Renal pelvis (tissue), 4 donors: ENCODE results near the gene ABCG4. TPM values are rescaled to one million over a fixed set of nuclear protein-coding genes. Genes with fewer than 3 reads are reported as not detected.
"Not testable (repeated sequence)": the region's sequence is repeated elsewhere in the genome, so short reads cannot be mapped to it uniquely, and the experiment has no call there.

Source experiments
- DNase-seq: peaks from one replicate; pipeline ENCODE4 v3.0.0-alpha.2; 2013
- polyA plus RNA-seq, 3 donors: library from polyadenylated mRNA; unstranded; fragments of 120-200 nt; gene quantifications; one replicate each; pipeline ENCODE4 v1.2.1, GENCODE V29; 2013; ENCODE audit not compliant: insufficient read length in 3 of 3

Gene ABCG4
- polyA plus RNA-seq, 3 donors: 0.70 to 1.4 (median 0.92) TPM

DNA sequence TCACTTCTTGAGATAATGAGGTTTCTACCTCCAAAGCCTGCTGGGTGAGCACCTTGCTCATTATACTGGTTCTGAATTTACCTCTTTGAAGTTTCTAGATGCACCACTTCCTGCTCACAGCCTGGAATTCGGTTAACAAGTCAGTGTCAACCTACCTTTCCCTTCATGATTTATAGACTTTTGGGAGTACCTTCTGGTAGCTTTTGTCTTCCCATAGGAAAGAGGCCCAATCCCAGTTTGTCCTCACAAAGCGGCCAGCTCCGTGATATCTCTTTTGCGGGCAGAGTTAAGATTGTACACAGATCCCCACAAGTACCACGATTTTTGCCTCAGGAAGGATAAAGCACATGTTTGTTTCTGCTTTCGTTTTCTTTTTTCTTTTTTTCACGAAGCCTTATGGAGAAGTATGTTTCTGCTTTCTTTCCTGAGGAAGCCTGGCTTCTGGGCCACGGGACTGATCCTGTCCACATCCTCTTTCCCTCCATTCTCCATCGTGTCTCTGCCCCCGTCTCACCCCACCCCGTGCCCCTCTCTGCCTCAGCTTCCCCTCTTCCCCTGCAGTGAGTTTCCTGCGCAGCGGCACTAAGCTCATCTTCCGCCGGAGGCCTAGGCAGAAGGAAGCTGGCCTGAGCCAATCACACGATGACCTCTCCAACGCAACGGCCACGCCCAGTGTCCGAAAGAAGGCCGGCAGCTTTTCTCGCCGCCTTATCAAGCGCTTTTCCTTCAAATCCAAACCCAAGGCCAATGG is 33.2 kb upstream of the ABCG4 start:
- DNase-seq: no peak

DNA sequence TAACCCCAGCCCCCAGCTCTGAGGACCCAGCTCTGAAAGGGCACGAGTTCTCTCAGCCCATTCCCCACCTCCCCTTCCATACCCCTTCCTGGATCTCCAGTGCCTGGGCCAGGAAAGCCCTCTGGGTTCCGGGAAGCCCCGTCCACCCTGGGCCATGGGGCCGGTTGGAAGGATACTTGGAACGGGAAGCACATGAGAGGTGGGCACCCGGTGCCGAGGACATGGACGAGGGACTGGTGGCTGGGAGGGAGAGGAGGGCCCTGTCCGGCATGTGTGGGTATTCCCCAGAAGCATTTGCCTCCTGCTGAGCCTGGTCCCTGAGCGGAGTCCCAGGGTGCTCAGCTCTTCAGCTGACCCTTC is 32.6 kb upstream of the ABCG4 start:
- DNase-seq: no peak

DNA sequence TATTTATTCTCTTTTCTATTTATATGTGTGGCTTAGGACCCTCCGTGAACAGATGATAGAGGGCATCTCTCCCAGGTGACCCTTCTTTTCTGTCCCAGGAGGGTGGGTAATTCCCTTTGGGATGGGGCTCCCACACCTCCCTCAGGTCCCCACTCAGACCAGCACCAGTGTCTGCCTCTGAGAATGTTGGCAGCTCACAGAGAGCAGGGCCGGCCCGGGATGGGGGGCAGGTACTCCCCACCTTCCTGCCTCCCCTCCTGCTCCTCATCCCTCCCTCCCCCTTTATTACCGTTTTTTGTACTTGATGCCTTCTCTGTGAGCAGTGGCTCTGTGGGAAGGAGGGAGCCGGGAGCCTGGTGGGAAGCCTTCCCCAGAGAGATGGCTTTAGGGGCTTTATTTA is 32.3 kb upstream of the ABCG4 start:
- DNase-seq: no peak

DNA sequence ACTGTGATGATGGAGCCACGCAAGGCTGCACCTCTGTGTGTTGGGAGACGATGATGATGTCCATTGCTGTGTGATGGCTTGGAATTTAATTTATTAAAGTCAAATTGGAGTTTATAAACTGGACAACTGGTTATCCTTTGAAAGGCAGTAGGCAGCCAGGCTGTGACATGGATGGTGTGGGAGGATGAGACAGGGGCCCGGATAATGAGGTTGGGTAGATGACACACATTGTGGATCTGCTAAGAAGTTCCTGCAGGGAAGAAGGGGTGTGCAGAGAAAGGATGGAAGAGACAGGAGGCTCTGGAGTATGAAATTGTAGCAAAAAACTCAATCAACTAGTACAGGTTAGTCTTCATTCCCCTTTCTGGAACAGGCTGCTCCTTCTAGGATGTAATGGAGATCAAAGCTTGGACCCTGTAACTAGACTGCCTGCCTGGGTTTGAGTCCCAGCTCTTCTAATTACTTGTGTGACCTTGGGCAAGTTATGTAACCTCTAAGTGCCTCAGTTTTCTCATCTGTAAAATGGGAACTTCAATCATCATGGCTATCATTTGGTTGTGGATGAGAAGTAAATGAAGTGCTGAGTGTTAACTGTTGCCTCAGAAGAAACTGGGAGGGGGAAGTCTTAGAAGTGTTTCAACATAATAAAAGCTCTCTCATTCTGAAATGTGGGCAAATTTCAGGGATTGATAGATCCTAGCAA is 31.7 kb upstream of the ABCG4 start:
- no peak for DNase-seq

DNA sequence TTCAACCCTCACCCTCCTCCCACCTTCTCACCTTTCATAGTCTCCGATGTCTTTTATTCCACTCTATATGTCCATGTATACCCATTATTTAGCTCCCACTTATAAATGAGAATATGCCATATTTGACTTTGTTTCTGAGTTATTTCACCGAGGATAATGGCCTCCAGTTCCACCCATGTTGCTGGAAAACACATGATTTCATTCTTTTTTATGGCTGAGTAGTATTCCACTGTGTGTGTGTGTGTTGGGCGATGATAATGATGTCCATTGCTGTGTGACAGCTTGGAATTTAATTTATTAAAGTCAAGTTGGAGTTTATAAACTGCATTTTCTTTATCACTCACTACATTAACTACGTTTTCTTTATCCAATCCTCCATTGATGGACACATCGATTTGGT is 30.6 kb upstream of the ABCG4 start:
- DNase-seq: no peak

DNA sequence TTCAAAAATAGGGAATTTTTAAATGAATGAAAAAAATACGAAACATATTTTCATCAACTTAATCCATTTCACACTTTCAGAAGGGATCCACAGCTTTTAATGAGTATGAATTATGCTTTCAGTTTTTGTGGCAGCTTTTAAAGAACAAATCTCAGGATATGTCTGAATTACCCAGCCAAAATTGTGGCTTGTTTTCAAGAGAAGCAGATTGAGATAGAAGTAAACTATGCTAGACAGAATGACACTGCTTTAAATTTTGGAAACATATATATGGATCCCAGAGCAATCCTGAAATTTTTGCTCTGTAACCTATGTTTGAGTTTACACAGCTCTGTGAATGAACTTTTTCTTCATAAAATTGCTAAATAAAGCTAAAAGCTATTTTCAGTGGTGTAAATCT is 29.9 kb upstream of the ABCG4 start:
- no peak for DNase-seq

DNA sequence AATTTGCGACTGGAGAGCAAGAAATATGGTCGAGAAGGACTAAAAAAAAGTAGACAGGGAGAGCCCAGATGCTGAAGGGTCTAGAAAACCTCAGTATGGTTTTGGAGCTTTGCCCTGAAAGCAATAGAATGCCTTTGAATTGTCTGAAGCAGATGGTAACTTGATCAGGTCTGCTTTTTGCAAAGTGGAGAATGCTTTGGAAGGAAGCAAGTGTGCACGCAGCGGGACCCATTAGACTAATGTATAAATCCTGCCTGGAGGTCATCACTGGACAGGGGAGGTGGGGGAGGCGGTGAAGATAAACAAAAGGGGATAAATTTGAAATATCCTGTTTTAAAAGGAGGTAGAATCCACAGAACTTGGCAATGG is 28.2 kb upstream of the ABCG4 start:
- DNase-seq: peak; percentile 76

DNA sequence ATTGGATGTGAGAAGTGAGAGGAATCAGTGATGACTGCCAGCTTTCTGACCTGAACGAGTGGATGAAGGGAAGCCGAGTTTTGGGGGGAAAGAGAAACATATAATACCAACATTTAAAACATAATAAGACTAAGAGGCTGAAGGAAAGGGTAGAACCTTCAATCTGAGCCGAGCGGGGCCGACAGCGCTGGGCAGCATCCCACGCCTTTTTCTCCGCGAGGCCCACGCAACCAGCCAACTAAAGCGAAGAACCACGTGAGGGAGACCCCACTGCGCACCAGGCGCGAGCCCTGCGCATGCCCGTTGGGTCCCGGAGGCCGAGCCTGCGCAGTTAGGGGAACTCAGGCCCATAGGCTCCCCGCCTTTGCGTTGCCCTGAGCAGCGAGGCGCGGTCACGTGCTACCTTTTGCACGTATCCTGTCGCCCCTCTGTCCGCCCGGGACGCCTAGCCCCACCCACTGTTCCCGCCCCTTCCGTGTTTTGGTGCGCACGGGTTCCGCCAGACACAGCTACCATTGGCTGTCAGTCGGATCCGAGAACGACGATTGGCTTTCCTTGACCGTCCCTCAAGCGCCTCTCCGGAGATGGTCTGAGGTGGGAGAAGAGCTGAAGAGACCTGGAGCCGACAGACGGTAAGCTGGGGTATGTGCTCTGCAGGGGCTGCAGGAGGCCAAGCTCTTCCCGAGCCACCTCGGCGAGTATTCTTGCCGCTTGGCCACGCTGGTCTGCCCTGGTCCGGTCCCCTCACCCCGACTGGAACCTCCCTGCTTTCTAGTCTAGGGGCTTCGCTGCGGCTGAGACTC is 27.6 kb upstream of the ABCG4 start, which contains the start of gene HINFP:
Gene HINFP, plus strand, starts transcription at position 573 of the 803 bp plus-strand sequence. CDS start 5,365 bp downstream, outside the sequence.
- DNase-seq: peak; percentile 99

DNA sequence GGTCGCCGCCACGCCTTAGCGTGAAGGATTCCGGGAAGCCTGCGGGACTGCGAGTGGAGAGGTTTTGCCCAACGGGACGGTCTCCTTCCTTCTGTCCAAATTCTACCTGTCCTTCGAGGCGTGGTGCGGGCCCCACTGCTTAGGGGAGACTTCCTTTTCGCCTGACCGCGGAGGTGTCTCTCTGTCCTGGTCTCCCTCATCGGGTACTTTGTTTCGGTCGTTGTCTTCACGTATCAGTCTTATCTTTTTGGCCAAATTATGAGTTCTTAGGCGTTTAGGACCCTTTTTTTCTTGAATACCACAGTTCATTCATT is 27.1 kb upstream of the ABCG4 start:
- DNase-seq: no peak

DNA sequence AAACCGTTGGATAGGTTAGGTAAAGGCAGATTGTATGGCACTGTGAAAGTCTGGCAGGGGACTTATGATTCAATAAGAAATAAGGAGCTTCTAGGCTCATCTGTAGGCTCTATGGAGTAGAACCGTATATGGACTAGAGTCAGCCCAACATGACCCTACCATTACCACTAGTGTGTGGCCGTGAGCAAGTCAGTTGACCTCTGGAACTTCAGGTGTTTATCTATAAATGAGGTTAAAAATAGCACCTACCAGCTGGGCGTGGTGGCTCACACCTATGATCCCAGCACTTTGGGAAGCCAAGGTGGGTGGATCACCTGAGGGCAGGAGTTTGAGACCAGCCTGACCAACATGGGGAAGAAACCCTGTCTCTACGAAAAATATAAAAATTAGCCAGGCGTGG is 23.0 kb upstream of the ABCG4 start:
- no peak for DNase-seq

DNA sequence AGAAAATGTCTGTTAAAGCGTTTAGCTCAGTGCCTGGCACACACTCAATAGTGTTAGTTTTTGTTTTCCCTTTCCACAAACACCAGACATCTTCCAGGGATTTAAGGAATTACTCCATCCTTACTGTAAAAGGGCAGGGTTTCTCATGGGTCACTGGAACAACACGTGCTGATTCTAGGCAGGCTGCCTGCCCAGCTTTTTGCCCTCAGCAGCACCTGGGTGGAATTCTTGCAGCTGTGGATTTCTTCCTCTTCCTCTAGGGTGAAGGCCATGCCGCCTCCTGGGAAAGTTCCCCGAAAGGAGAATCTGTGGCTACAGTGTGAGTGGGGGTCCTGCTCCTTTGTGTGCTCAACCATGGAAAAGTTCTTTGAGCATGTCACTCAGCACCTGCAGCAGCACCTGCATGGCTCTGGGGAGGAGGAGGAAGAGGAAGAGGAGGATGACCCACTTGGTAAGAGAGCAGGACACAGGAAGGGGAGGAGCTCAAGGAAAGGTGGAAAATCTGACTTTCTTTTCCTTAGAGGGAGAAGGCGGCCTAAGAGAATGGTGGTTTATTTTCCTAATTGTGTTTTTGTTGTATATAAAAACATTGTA is 22.1 kb upstream of the ABCG4 start:
- DNase-seq: no peak

DNA sequence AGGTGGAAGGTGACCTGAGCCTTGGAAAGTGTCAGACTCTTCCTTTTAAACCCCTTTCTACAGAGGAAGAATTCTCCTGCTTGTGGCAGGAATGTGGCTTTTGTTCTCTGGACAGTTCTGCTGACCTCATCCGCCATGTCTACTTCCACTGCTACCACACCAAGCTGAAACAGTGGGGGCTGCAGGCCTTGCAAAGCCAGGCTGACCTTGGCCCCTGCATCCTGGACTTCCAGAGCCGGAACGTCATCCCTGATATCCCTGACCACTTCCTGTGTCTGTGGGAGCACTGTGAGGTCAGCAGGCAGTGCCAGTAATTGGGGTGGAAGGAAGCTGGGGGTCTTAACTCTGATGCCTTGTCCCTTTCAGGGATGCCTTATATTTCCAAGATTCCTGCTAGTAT is 18.2 kb upstream of the ABCG4 start:
- DNase-seq: no peak

DNA sequence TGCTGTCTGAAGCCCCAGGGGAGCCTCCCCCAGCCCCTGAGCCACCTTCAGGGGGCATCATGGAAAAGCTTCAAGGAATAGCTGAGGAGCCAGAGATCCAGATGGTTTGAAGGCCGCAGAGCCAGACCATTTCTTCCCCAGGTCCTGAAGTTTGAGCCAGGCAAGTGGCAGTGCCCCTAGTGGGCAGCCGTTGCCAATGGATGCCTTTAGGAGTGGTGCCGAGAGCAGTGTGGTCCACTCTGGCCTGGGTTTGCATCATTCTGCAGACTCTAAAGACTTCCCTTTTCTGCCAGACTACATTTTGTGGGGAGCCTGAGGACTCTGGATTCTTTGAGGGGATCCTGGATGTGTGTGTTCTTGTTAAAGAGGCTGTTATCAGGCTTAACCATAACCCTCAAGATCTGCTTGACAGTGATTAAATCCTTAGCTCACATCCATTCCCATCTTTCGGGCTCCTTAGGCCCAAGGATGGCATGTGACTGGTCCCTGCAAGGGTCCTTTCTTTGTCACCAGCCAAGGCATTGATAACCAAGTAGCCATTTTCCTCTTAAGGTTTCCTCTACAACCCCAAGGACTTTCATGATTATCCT is 14.4 kb upstream of the ABCG4 start:
- DNase-seq: no peak

DNA sequence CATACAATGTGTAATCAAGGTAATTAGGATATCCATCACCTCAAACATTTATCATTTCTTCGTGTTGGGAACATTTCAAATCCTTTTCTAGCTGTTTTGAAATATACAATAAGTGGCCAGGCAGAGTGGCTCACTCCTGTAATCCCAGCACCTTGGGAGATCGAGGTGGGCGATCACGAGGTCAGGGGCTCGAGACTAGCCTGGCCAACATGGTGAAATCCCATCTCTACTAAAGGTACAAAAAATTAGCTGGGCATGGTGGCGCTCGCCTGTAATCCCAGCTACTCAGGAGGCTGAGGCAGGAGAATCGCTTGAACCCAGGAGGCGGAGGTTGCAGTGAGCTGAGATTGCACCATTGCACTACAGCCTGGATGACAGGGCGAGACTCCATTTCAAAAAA is 9.6 kb upstream of the ABCG4 start:
- not testable (repeated sequence) for DNase-seq

DNA sequence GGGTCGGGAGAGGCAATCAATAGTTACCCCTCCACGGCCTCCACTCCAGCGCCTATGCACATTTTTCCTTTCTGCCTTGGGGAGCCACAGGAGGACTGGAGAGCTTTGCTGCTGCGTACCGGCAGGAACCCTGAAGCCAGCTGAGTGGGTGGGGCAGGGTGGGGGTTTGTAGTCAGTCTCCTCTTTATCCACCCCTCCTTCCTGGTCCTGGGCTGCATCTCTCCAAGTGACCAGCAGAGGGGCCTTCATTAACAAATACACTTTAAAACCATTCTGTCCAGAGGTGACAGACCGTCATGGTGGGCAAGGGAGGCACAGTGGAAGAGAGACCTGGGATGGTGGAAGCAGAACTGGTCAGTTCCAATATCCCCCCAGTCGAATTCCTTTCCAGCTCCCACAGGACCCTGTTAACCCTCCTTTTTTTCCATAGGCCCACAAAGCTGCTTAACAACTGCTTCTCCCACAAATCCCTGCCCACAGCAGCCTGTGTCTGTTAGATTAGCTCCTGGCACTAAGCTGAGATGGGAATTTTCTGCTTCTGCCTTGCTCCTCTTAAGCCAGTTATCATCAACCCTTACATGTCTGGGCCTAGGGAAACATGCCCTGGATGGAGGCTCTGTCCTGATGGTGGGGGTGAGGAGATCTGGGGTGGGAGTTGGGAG is 3.9 kb upstream of the ABCG4 start:
- peak; percentile 54 for DNase-seq

DNA sequence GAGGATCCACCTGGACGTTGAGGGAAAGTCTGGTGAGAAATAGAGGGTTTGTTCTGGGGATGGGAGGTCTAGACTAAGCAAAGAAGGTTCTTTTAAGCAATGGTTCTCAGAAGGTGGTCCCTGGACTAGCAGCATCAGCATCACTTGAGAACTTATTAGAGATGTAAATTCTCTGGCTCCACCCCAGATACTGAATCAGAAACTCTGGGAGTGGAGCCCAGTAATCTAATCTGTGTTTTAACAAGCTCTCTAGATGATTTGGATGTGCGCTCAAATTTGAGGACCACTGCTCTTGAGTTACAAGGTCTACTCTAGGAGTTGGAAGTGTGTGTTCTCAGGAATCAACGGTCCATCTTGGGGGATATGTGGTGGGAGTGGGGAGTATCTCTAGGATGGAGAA is 3.3 kb upstream of the ABCG4 start:
- DNase-seq: no peak

DNA sequence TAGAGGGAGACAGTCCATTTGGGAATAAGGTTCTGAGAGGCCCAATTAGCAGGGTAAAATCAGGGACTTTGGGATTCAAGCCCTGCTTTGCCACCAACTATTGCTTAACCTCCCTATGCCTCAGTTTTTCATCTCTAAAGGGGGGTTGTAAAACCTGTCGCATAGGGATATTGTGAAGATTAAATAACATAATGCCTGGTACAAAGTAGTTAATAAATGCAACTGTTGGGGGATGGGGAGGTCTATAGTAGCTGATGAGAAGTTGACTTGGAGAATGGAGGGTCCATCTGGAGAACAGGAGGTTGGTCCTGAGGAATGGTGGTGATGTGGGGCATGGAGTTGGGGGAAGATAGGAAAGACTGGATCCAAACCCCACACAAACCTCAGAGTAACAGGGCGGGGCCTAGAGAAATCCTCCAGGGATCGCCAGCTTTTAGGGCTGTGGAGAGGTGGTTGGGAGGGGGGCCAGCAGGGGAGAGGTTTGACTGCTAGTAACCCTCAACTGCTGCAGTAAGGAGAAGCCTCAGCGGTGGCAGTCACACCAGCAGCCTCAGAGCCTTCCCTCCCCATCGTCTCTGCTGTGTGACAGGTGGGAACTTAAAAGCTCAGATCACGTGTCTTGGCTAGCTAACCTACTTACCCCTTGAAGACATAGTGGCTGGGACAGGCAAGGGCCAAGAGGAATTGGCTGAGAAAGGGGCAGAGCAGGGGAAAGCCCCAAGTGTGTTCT is 1.1 kb upstream of the ABCG4 start:
- no peak for DNase-seq

DNA sequence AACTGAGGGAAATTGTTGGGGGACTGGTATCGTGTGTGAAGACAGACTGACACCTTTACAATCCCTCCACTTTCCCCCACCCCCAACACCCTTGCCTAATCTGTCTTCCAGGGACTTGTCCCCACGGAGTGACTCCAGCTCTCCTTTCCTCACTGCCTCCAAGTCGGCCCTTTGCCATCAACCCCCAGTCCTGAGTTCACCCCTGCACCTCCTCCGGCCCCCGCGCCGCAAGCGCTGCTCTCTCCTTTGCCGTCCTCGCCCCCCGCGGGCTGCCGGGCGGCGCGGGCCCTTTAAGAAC is 183 bp upstream of the ABCG4 start:
- no peak for DNase-seq

DNA sequence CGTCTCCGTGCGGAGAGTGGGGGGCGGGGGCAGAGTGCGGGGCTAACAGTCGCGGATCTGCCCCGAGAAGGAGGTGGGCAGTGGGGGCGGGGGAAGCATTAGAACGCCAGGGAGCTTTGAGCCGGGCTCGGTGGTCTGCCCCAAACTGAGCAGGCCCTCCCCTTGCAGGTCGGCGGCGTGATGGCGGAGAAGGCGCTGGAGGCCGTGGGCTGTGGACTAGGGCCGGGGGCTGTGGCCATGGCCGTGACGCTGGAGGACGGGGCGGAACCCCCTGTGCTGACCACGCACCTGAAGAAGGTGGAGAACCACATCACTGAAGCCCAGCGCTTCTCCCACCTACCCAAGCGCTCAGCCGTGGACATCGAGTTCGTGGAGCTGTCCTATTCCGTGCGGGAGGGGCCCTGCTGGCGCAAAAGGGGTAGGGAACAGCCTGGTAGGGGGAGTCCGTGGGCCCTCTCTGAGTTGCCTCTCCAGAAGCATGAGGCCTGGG is 979 bp downstream of the ABCG4 start:
- no peak for DNase-seq

DNA sequence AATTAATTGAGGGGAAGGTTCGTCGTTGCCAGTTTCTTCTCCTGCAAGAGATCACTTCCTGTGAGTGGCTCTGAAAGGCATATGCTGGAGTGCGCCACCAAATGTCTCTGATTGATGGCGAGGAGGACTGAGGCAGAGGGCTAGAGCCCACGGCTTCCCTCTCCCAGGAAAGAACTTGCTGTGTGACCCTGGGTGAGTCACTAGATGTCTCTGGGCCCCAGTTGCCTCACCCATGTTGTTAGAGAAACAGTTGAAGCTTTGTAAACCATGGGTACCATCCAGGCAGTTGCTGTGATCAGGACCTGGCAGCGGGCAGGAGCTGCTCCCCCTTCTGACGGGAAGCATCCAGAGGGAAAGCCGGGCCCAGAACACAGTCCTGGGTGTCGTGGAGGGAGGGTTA is 3.2 kb downstream of the ABCG4 start:
- DNase-seq: no peak

DNA sequence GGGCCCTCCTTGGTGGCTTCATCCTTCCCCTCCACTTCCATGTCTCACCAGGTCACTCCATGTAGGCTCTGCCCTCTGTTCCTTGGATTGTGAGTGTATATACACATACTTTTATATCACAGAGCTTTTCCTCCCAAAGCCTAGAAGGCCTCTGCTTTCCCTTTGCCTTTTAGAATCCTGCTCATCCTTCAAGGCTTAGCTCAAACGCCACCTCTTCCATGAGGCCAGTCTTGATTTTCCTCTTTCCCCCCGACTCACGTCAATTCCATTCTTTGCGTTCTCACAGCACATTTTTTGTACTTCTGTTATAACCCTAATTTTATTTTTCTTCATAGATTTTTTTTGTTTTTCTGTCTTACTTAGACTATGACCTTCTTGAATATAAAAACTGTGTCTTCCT is 3.8 kb downstream of the ABCG4 start:
- DNase-seq: no peak
